ENCODE data around the gene MMP20.

DNA sequence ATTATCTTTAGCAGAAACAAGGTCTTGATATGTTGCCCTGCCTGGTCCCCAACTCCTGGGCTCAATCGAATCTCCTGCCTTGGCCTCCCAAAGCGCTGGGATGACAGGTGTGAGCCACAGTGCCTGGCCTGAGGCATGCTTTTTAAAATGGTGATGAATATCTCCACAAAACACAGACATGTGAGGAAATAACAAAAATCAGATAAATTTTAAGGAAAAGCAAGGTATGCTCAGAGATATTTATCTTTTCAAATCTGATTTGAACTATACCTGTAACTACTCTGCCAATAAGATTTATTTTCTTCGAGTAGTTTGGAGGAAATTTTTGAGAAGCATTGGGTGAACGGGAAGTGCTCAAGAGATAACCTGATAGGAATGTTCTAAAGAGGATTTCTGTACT, 35.9 kb upstream of the MMP20 start:
- TF ChIP-seq, protein P1, sequence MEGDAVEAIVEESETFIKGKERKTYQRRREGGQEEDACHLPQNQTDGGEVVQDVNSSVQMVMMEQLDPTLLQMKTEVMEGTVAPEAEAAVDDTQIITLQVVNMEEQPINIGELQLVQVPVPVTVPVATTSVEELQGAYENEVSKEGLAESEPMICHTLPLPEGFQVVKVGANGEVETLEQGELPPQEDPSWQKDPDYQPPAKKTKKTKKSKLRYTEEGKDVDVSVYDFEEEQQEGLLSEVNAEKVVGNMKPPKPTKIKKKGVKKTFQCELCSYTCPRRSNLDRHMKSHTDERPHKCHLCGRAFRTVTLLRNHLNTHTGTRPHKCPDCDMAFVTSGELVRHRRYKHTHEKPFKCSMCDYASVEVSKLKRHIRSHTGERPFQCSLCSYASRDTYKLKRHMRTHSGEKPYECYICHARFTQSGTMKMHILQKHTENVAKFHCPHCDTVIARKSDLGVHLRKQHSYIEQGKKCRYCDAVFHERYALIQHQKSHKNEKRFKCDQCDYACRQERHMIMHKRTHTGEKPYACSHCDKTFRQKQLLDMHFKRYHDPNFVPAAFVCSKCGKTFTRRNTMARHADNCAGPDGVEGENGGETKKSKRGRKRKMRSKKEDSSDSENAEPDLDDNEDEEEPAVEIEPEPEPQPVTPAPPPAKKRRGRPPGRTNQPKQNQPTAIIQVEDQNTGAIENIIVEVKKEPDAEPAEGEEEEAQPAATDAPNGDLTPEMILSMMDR (conservative IDR thresholded peaks at IDR 0.05; ENCODE audit: low read depth, low read length) = no peak
- TF ChIP-seq EZH2 (IDR thresholded peaks at IDR 0.05; ENCODE audit: borderline replicate concordance, low read depth, low read length, poor library complexity, severe bottlenecking) = no peak
